Smooth muscle cell (in vitro differentiated cells): ENCODE measurements around the gene RASA2. TPM values are rescaled to one million over a fixed set of nuclear protein-coding genes. Genes with fewer than 3 reads are reported as not detected.

Experiments
- DNase-seq: peaks from one replicate; lab custom pipeline; 2025; ENCODE audit not compliant: unreplicated experiment; lab: John Stamatoyannopoulos, UW
- H2AFZ ChIP-seq: fragments of 200-600 bp; sonication (generic); 2 replicates; pipeline ENCODE4 v1.6.0; 2016; ENCODE audit warnings: antibody characterized with exemption, low read depth, mild to moderate bottlenecking
- H3F3A ChIP-seq: fragments of 200-600 bp; sonication (generic); 2 replicates; pipeline ENCODE4 v1.6.0; 2017; ENCODE audit warnings: antibody characterized with exemption, low read depth
- H3K27ac ChIP-seq: fragments of 200-600 bp; sonication (generic); 2 replicates; pipeline ENCODE4 v1.5.1; 2016; ENCODE audit warnings: low read depth, mild to moderate bottlenecking
- H3K27me3 ChIP-seq: fragments of 200-600 bp; sonication (generic); 2 replicates; pipeline ENCODE4 v1.6.1; 2016; ENCODE audit warnings: low read depth, mild to moderate bottlenecking
- H3K36me3 ChIP-seq: fragments of 200-600 bp; sonication (generic); 2 replicates; pipeline ENCODE4 v1.5.1; 2016; ENCODE audit warnings: low read depth
- H3K4me1 ChIP-seq: fragments of 200-600 bp; sonication (generic); 2 replicates; pipeline ENCODE4 v1.5.1; 2016; ENCODE audit warnings: low read depth
- H3K4me2 ChIP-seq: fragments of 200-600 bp; sonication (generic); 2 replicates; pipeline ENCODE4 v1.6.0; 2016; ENCODE audit warnings: mild to moderate bottlenecking
- H3K4me3 ChIP-seq: fragments of 200-600 bp; sonication (generic); 2 replicates; pipeline ENCODE4 v1.5.1; 2016; ENCODE audit warnings: mild to moderate bottlenecking
- H3K79me2 ChIP-seq: fragments of 200-600 bp; sonication (generic); 2 replicates; pipeline ENCODE4 v1.6.0; 2016; ENCODE audit warnings: low read depth, mild to moderate bottlenecking
- H3K9ac ChIP-seq: fragments of 200-600 bp; sonication (generic); 2 replicates; pipeline ENCODE4 v1.6.0; 2016; ENCODE audit warnings: low read depth
- H3K9me3 ChIP-seq: fragments of 200-600 bp; sonication (generic); replicated peaks from 2 replicates; pipeline ENCODE4 v1.5.1; 2016; ENCODE audit warnings: low read depth
- H4K20me1 ChIP-seq: fragments of 200-600 bp; sonication (generic); 2 replicates; pipeline ENCODE4 v1.6.0; 2016; ENCODE audit warnings: low read depth
- CTCF ChIP-seq: fragments of 200-600 bp; sonication (generic); IDR thresholded peaks from 2 replicates; pipeline ENCODE4 v1.5.1; 2017; ENCODE audit warnings: borderline replicate concordance, mild to moderate bottlenecking, antibody characterized with exemption; ENCODE audit not compliant: insufficient read depth, poor library complexity, severe bottlenecking
- WGBS: methylation state at CpG from one replicate; pipeline ENCODE4 v1.1.7; 2016; ENCODE audit warnings: low lambda C conversion rate; 5-methylcytosine and 5-hydroxymethylcytosine counted together
- polyA plus RNA-seq: library from polyadenylated mRNA; unstranded; fragments of >200 nt; fragmentation: Nextera tagmentation; extraction: Ambion mirVana; gene quantifications from 2 replicates; pipeline ENCODE4 v1.2.1, GENCODE V29; 2016
- total RNA-seq: library from RNA; depleted of rRNA; stranded (reverse); fragments of >200 nt; gene quantifications from 2 replicates; pipeline ENCODE4 v1.2.3, GENCODE V29; 2014

RASA2 gene
- total and polyA plus RNA-seq, 2 experiments from 2014 or later: 4.9 to 20.0 TPM

GRCh38 chr3:141610939-141611338 is 124.1 kb downstream of the RASA2 start:
- Histone ChIP-seq H3K27ac (no peak overlapping the region), H3K36me3 (peaks cover 9% of the 10 kb centered on the region), H3K79me2 (no peaks in the 10 kb centered on the region), H3K9ac (no peak overlapping the region), H3F3A (no peaks in the 10 kb centered on the region), H2AFZ (no peak overlapping the region), H4K20me1 (no peaks in the 10 kb centered on the region), H3K4me1 (no peaks in the 10 kb centered on the region), H3K4me2 (no peak overlapping the region), H3K27me3 (no peaks in the 10 kb centered on the region), H3K4me3 (no peak overlapping the region), H3K9me3 (no peaks in the 10 kb centered on the region)
- no peak for DNase-seq
- no peak for TF ChIP-seq CTCF
- WGBS: 100% methylated on average over 1 of the region's 1 CpG

DNA sequence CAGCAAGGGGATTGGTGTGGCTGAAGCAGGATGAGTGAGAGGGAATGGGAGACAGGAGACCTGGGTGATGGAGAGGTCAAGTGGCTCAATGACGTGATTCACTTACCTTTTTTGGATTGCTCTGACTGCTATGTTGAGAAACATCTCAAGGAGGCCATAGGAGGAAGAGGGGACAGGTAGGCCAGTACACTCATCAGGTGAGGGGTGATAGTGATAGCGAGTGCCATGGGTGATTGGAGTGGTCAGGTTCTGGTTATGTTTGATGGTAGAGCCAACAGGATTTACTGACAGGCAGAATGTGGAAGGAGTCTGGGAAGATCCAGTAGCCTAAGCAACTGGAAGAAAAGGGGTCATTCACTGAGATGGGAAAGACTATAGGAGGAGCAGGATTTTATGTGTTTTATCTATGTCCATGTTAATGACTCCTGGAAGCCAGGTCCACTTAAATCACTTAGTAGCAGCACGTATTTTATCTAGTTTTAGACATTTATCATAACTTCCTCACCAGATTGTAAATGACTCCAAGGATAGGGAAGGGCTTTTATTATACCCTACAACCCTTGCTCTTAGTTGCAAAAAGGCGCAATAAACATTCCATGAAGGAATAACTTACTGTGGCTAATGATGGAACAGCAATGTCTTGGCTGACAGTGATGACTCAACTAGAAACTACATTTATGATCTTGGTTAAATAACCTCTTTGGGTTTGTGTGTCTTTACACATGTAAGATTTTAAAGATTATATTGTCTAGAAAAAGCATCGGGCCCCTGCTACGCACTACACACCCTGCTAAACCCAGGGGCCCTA is 131.5 kb downstream of the RASA2 start:
- no peak overlapping the region for H3K27ac ChIP-seq
- H3K9me3 ChIP-seq: no peaks in the 10 kb centered on the region
- H2AFZ ChIP-seq: no peak overlapping the region
- no peak overlapping the region for H3K4me3 ChIP-seq
- no peaks in the 10 kb centered on the region for H4K20me1 ChIP-seq
- TF ChIP-seq CTCF: no peak
- no peaks in the 10 kb centered on the region for H3K36me3 ChIP-seq
- no peaks in the 10 kb centered on the region for H3K79me2 ChIP-seq
- H3K27me3 ChIP-seq: no peaks in the 10 kb centered on the region
- DNase-seq: no peak
- WGBS: 79% methylated on average over 6 of the region's 6 CpGs
- H3F3A ChIP-seq: no peaks in the 10 kb centered on the region
- H3K9ac ChIP-seq: no peak overlapping the region
- no peak overlapping the region for H3K4me2 ChIP-seq
- no peaks in the 10 kb centered on the region for H3K4me1 ChIP-seq

DNA sequence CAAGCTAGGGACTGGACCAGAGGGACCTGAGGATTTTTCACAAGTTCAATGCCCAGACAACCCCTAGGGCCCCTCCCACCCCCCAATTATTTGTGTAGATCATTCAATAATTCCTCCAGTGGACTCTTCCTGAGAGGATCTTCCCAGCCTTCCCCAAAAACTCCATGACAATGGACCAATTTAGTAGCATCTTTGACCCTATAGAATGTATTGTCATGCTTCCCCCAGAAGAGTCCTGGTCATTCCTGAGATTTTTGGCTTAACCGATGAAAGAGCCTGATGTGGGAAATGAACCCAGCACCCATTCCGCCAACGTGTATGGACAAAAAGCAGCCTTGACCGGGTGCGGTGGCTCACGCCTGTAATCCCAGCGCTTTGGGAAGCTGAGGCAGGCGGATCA is 132.1 kb downstream of the RASA2 start:
- H3K4me1 ChIP-seq: no peaks in the 10 kb centered on the region

More for the DNA sequence above, 132.1 kb downstream of the RASA2 start:
- H3K9me3 ChIP-seq: no peaks in the 10 kb centered on the region
- no peak overlapping the region for H3K4me2 ChIP-seq
- no peaks in the 10 kb centered on the region for H3F3A ChIP-seq
- no peak overlapping the region for H3K4me3 ChIP-seq
- H3K36me3 ChIP-seq: no peaks in the 10 kb centered on the region
- H3K27ac ChIP-seq: no peak overlapping the region
- H2AFZ ChIP-seq: no peak overlapping the region
- H3K9ac ChIP-seq: no peak overlapping the region
- TF ChIP-seq CTCF: no peak
- 91% methylated on average over 8 of the region's 8 CpGs for WGBS
- H4K20me1 ChIP-seq: no peaks in the 10 kb centered on the region
- H3K79me2 ChIP-seq: no peaks in the 10 kb centered on the region
- no peaks in the 10 kb centered on the region for H3K27me3 ChIP-seq
- DNase-seq: no peak
